Neural crest cell (in vitro differentiated cells): ENCODE data around the gene ARRDC1. TPM values are rescaled to one million over a fixed set of nuclear protein-coding genes. Genes with fewer than 3 reads are reported as not detected.
A peak's percentile ranks its signal among the peaks of the same experiment; 100 is the strongest.

ENCODE experiments used
- DNase-seq: peaks from one replicate; pipeline ENCODE4 v3.0.0; 2021; ENCODE audit warnings: low read depth, mixed read lengths, low spot score
- H3K27ac Mint-ChIP-seq: one replicate; pipeline ENCODE4 v1.8.0; 2021; ENCODE audit warnings: mild to moderate bottlenecking, mixed read lengths; ENCODE audit not compliant: unreplicated experiment
- H3K27me3 Mint-ChIP-seq: 2 replicates; pipeline ENCODE4 v1.8.0; 2021; ENCODE audit warnings: low read depth, mild to moderate bottlenecking, mixed read lengths
- H3K36me3 Mint-ChIP-seq: 2 replicates; pipeline ENCODE4 v1.8.0; 2021; ENCODE audit warnings: low read depth, mild to moderate bottlenecking, mixed read lengths
- H3K4me1 Mint-ChIP-seq: 2 replicates; pipeline ENCODE4 v1.8.0; 2021; ENCODE audit warnings: mixed read lengths
- H3K4me3 Mint-ChIP-seq: one replicate; pipeline ENCODE4 v1.8.0; 2021; ENCODE audit warnings: mild to moderate bottlenecking, mixed read lengths
- H3K9me3 Mint-ChIP-seq: 2 replicates; pipeline ENCODE4 v1.8.0; 2021; ENCODE audit warnings: mixed read lengths
- total RNA-seq: library from RNA; stranded (reverse); gene quantifications from 2 replicates; pipeline ENCODE4 v1.2.1, GENCODE V29; 2021
- TF ChIP-seq, protein P1 (sequence below): fragments of 200-600 bp; sonication (generic); conservative IDR thresholded peaks from 2 replicates; pipeline ENCODE4 v1.5.0; 2021; ENCODE audit warnings: antibody characterized with exemption, mild to moderate bottlenecking

The ARRDC1 gene
- total RNA-seq, 1 donor from 2014 or later = 18.1 TPM

DNA sequence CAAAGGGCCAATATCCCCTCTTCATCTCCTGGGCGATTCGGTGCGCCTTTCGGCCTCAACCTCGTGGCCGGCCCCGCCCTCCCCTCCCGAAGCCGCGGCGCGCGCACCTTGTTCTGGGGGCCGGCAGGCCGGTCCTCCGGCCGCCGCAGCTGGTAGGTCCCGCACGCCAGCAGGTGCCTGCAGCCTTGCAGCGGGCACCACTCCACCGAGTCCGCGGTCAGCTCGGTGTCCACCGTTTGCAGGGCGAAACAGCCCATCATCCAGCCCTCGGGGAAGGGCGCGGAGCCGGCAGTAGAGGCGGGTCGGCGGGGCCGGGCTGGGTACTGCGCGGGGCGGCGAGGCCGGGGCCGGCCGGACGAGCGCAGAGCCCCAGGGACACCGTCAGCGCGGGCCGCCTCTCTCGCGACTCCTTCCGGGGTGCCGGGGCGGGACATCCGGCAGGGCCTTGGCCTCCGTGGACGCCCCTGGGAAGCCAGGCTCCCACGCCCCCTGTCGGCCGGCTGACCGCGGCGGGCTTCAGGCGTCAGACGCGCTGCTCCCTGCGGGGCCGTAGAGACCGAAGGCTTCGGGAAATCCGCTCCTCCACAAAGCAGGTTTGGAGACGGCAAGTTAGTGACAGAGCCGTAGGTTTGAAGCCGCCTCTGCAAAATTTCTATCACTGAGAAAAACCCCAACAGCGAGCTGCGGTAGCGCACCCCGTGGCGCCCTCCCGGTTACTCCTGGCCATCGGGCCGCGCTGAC, 26.8 kb upstream of the ARRDC1 start, which contains the start of gene DPH7:
Gene DPH7 (minus strand): TSS at position 408 of the 741 bp plus-strand sequence. CDS start 148 bp downstream, at position 260.
- peak within 1 kb of the TSS; percentile 78 for H3K27ac Mint-ChIP-seq
- peak within 1 kb of the TSS; percentile 92 for H3K4me3 Mint-ChIP-seq
- H3K36me3 Mint-ChIP-seq = peaks cover 6% of the 10 kb centered on the region
- no peaks in the 10 kb centered on the region for H3K27me3 Mint-ChIP-seq
- peak; percentile 98 for DNase-seq
- no peaks in the 10 kb centered on the region for H3K9me3 Mint-ChIP-seq
- peaks cover 22% of the 10 kb centered on the region for H3K4me1 Mint-ChIP-seq
- TF ChIP-seq, protein P1, sequence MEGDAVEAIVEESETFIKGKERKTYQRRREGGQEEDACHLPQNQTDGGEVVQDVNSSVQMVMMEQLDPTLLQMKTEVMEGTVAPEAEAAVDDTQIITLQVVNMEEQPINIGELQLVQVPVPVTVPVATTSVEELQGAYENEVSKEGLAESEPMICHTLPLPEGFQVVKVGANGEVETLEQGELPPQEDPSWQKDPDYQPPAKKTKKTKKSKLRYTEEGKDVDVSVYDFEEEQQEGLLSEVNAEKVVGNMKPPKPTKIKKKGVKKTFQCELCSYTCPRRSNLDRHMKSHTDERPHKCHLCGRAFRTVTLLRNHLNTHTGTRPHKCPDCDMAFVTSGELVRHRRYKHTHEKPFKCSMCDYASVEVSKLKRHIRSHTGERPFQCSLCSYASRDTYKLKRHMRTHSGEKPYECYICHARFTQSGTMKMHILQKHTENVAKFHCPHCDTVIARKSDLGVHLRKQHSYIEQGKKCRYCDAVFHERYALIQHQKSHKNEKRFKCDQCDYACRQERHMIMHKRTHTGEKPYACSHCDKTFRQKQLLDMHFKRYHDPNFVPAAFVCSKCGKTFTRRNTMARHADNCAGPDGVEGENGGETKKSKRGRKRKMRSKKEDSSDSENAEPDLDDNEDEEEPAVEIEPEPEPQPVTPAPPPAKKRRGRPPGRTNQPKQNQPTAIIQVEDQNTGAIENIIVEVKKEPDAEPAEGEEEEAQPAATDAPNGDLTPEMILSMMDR = peak; percentile 95

GRCh38 chr9:137579259-137579604, 26.3 kb upstream of the ARRDC1 start:
- Mint-ChIP-seq H3K36me3 (peaks cover 6% of the 10 kb centered on the region), H3K4me1 (peaks cover 22% of the 10 kb centered on the region), H3K4me3 (peak overlapping the region; percentile 92), H3K27me3 (no peaks in the 10 kb centered on the region), H3K27ac (no peak overlapping the region), H3K9me3 (no peaks in the 10 kb centered on the region)
- no peak for DNase-seq
- TF ChIP-seq, protein P1 = no peak

DNA sequence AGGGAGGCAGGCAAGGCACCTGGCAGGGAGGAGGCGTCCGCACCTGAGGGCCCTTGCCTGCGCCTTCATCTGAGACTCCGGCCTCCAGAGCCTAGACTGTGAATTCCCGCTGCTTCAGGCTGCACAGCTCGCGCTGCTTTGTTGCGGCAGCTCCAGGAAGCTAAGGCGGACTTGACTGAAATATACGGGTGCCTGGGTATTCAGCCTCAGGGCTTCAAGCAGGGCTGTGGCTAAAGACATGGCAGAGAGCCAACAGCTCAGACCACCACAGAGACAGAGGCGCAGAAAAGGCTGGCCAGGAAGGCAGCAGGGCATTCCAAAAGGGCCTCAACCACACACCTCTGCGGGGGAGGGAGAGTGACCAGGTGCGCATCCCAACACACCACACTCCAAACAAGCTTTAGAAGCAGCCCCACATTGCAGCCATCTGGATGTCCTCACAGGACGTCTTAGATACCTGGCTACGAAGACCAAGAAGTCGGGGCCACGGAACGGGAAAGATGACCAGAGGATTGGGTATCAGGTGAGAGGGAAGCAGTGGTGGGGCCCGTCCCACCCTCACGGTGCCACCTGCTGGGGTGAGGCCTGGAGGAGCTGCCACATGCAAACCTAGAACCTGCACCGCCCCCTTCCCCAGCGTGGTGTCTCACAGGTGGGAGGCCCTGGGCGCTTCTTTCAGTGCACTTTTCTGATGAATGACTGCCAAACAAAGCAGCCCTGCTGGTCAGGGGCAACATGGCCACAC, 25.1 kb upstream of the ARRDC1 start:
- Mint-ChIP-seq H3K27me3 (no peaks in the 10 kb centered on the region), H3K4me3 (peak overlapping the region; percentile 56), H3K36me3 (peaks cover 4% of the 10 kb centered on the region), H3K9me3 (no peaks in the 10 kb centered on the region), H3K27ac (no peak overlapping the region), H3K4me1 (peaks cover 22% of the 10 kb centered on the region)
- TF ChIP-seq, protein P1 = no peak
- no peak for DNase-seq

DNA sequence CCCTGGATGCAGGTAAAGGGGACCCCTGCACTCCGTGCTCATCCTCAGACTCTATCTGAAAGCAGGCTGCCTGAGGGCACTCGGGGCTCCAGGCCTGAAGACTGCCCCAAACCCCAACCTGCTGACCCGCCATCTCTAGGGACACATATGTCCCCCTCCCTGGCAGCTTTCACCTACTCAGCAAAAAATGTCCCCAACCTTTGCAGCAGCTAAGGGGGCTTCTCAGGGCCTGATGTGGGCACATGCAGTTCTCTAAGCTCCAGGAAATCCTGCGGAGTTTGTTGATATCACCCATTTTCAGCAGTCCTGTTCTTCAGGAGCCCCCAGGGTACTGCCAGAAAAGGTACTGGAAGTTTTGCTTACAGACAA, 24.5 kb upstream of the ARRDC1 start:
- DNase-seq = no peak
- H3K36me3 Mint-ChIP-seq = no peaks in the 10 kb centered on the region
- peak overlapping the region; percentile 56 for H3K4me3 Mint-ChIP-seq
- TF ChIP-seq, protein P1 = no peak
- H3K27me3 Mint-ChIP-seq = no peaks in the 10 kb centered on the region
- H3K4me1 Mint-ChIP-seq = peaks cover 18% of the 10 kb centered on the region
- no peak overlapping the region for H3K27ac Mint-ChIP-seq
- H3K9me3 Mint-ChIP-seq = no peaks in the 10 kb centered on the region

DNA sequence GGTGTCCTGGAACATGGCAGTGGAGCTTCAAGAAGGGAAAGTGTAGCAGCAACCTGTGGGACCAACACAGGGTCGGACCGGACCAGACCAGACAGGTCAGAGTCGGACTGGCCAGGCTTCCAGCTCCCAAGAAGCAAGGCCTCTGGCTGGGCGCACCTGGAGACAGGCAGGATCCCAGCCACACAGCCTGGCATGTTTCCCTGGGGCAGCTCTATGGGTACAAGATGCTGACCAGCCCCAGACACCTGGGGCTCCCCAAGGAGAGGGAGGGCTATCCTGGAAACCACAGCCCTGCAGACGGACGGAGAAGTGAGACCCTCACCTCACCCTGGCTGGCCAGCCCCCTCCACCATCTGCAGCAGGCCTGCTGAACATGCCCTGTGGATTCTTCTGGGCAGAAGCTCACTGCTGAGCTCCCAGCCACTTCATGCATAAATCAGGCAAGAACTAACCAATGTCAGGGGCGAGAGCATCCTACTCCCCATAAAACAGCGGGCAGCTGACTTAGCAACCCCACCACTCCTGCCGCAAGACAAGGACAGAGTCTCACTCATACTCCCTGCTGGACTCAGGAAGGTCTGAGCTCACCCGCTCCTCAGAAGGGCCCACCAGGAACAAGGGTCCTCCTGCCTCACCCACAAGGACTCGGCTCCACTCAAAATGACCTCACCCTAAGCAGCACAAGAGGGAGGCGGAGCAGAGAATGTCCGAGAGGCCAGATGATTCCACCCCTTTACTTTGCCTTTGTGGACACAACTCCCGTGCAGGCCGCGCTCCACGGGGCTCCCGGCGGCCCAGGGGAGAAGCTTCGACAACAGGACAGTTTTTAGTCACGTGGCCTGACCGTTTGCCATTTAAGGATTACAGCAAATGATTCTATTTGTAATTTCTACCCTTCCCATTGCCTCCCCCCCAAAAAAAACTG, 23.9 kb upstream of the ARRDC1 start:
- H3K36me3 Mint-ChIP-seq = no peaks in the 10 kb centered on the region
- H3K9me3 Mint-ChIP-seq = no peaks in the 10 kb centered on the region
- DNase-seq = no peak
- H3K27me3 Mint-ChIP-seq = no peaks in the 10 kb centered on the region
- TF ChIP-seq, protein P1 = no peak
- peak overlapping the region; percentile 35 for H3K27ac Mint-ChIP-seq
- H3K4me1 Mint-ChIP-seq = peaks cover 12% of the 10 kb centered on the region
- peak overlapping the region; percentile 67 for H3K4me3 Mint-ChIP-seq
